GM18502 (cell line): ENCODE measurements around the gene APBB2.

Experiments
- ATAC-seq: cut with Tn5 transposase; IDR thresholded peaks from one replicate; pipeline ENCODE4 v1.9.1; 2021; ENCODE audit warnings: mild to moderate bottlenecking; ENCODE audit not compliant: unreplicated experiment, poor library complexity

The APBB2 gene

GRCh38 chr4:41142376-41143310, 71.7 kb downstream of the APBB2 start:
- ATAC-seq, result no peak

GRCh38 chr4:41141900-41142299, 72.4 kb downstream of the APBB2 start:
- ATAC-seq, result no peak

DNA sequence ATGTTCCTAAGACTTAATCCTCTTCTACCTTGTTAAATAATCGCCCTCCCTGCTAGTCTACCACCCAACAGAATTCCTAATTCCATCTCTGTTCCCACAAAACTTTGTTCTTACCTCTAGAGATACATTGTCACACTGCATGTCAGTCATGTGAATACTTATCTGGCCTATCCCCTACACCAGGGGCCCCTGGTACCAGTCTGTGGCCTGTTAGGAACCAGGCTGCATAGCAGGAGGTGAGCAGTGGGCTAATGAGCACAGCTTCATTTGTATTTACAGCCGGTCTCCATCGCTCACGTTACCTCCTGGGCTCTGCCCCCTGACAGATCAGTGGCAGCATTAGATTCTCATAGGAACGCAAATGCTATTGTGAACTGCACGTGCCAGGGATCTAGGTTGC, 73.9 kb downstream of the APBB2 start:
- ATAC-seq, result no peak

GRCh38 chr4:41137879-41138278, 76.5 kb downstream of the APBB2 start:
- ATAC-seq, result no peak

DNA sequence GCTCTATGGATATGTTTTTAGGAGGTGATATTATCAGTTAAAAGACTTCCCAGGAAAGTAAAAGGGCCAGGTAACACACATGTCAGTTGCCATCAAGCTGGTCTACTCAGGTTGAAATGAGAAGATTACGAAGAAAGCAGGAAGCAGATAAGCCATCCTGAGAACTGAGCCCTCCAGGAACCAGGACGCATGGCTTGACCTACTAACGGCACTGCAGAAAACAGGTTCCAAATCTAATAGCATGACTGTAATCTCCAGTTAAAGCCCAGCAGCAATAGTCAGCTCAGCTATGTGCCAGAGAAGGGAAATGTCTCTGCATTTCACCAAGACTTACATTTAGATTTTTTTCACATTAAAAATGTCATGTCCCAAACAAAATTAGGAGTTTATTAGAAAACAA, 77.9 kb downstream of the APBB2 start:
- no peak for ATAC-seq

GRCh38 chr4:41135801-41136200, 78.5 kb downstream of the APBB2 start:
- no peak for ATAC-seq

- no peak for ATAC-seq
Observed at GRCh38 chr4:41134581-41134980, 79.8 kb downstream of the APBB2 start.

- no peak for ATAC-seq
Observed at GRCh38 chr4:41133454-41134018, 80.8 kb downstream of the APBB2 start.

DNA sequence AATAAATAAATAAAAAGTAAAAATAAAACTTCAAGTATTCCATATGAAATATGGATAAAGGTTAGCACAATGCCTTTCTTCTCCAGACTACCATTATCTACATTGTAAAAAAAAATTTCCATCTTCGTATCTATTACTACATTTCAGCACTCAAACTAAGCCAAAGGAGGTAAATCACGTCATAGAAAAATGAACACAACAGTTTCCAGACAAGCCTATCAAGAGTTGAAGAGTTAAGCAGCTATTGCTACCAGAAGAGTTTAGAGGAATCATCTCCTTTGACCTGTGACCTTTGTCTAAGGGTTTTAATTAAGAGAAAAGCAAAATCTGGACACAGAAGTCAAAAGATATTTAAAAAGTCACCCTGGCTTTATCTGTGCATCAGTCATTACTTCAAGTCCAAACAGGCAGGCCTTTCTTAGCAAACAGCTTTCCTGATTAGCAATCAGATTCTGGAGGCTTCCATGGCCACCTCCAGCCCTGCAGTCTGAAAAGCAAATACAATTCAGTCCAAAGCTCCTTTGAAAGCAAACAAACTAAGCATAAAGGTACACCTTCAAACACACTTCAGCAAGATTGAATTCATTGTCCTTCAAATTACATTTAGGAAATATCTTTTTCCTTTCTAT, 82.2 kb downstream of the APBB2 start:
- ATAC-seq, result no peak

GRCh38 chr4:41129936-41130440, 84.4 kb downstream of the APBB2 start:
- no peak for ATAC-seq

DNA sequence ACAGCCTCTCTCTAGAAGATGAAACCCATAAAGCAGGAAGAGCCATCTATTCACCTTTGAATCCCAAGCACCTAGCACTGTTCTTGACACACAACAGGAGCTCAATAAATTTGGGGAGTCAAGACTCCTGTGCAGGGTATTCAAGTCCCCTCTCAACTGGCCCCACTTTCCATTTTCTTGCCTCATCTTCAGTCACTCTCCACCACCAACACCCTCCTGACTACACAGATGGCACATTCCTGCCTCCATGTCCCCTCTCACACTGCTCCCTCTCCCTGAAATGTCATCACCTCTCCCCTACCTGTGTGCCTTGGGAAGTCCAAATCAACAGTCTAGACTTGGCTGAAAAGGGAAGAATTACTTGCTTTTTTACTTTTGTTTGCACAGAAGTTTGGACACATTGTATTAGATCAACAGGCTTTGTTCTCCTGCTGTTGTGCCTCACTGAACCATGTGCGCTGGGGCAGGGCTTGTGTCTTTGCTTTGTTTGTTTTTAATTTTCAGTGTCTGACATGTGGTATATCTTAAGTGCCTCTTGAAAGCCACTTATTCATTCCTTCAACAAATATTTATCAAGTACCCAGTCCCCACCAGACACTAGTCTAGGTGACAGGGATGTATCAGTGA, 85.1 kb downstream of the APBB2 start:
- no peak for ATAC-seq

- no peak for ATAC-seq
Observed at GRCh38 chr4:41125558-41126311, 88.6 kb downstream of the APBB2 start.

DNA sequence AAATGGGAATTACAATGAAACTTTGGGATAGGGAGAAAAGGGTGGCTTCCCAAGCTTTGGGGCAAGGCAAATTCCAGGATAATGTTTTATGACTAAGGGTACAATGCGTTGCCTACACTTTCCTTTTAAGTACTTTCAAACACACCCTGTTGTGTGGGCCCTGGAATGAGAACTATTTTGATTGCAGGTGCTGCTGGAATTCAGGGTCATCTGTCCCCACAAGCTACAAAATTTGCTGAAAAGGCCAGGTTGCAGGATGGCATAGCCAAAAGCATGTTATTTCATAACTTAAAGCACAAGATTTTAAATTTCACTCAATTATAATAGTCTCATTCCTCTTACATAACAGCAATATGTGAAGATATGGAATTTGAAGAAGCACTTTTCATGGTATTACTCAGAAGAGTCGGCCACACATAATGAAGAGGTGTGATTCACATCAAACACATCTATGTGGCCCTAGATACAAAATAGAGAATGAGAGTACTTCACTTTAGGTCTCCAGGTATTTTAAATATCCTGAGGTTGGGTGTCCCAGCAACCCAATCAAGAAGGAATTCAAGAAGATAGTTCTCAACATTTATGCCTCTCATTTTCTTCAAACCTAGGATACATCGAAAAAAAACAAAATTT, 89.3 kb downstream of the APBB2 start:
- ATAC-seq, result no peak

GRCh38 chr4:41122775-41123174, 91.6 kb downstream of the APBB2 start:
- no peak for ATAC-seq

GRCh38 chr4:41122309-41122708, 92.0 kb downstream of the APBB2 start:
- ATAC-seq, result no peak

GRCh38 chr4:41121906-41122305, 92.4 kb downstream of the APBB2 start:
- no peak for ATAC-seq

GRCh38 chr4:41120297-41121217, 93.8 kb downstream of the APBB2 start:
- no peak for ATAC-seq

GRCh38 chr4:41119867-41120295, 94.5 kb downstream of the APBB2 start:
- ATAC-seq, result no peak
